ENCODE measurements around the gene SBK2.

- TF ChIP-seq, protein P1, sequence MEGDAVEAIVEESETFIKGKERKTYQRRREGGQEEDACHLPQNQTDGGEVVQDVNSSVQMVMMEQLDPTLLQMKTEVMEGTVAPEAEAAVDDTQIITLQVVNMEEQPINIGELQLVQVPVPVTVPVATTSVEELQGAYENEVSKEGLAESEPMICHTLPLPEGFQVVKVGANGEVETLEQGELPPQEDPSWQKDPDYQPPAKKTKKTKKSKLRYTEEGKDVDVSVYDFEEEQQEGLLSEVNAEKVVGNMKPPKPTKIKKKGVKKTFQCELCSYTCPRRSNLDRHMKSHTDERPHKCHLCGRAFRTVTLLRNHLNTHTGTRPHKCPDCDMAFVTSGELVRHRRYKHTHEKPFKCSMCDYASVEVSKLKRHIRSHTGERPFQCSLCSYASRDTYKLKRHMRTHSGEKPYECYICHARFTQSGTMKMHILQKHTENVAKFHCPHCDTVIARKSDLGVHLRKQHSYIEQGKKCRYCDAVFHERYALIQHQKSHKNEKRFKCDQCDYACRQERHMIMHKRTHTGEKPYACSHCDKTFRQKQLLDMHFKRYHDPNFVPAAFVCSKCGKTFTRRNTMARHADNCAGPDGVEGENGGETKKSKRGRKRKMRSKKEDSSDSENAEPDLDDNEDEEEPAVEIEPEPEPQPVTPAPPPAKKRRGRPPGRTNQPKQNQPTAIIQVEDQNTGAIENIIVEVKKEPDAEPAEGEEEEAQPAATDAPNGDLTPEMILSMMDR (IDR thresholded peaks at IDR 0.05), result no peak
- TF ChIP-seq POLR2A (IDR thresholded peaks at IDR 0.05), result no peak
Measured at GRCh38 chr19:55535965-55536350, 975 bp downstream of the SBK2 start.

Data from uterus (tissue), 2 donors.